Fibroblast of skin of left quadriceps (primary cell): Measurements from ENCODE around the gene SGO2.
"Not testable (repeated sequence)": the region's sequence is repeated elsewhere in the genome, so short reads cannot be mapped to it uniquely, and the experiment has no call there.

Experiments used
- DNase-seq, 2 experiments: peaks; one replicate each; pipeline ENCODE4 v3.0.0-alpha.2; 2013; ENCODE audit warnings: low read depth in 2 of 2

Gene SGO2

DNA sequence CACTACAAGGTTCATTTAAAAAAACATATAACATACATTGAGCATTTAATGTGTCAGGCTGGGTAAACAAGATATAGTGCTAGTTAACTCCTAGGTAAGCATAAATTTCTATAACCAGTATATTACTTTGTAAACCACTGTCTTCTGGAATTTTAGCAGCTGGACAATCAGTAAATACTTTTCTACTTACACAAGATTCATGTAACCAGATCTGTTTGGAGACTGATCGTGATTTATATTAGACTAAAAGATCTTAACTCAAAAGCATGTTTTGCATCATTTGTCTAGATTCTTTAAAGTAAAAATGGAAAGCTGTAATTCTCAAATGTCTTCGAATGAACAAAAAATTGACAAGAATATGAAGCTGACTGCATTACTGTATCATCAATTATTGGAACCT is 941 bp upstream of the SGO2 start:
- no peak for DNase-seq

DNA sequence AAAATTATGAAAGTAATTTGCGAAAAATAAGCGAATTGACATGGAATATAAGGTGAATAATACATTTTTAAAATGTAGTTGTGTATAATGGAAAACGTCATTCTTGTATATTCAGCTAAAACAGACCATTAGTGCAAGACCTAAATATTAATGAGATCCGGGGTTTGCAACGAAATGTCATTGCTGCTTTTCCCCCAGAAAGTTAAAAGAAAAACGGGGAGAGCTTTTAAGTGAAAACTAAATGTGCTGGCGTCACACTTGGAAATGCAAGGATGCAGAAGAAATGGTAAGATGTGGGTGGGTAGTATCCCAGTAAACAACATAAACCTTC is 491 bp upstream of the SGO2 start:
- DNase-seq: no peak

DNA sequence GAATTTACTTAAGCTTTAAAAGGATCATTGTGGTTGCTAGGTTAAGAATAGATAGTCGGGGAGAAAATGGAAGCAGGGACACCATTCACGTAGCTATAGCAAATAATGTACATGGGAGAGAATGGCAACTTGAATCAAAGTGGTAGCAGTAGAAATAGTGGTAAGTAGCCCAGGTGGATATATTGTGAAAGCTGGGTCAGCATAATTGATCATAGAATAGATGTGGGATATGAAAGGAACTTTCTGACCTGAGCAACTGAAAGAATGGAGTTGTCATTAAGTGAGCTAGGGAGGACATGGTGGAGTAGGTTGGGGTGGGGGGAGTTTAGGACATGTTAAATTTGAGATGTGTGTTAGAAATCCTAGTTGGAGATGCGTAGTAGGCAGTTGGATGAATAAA is 2.2 kb downstream of the SGO2 start:
- no peak for DNase-seq

DNA sequence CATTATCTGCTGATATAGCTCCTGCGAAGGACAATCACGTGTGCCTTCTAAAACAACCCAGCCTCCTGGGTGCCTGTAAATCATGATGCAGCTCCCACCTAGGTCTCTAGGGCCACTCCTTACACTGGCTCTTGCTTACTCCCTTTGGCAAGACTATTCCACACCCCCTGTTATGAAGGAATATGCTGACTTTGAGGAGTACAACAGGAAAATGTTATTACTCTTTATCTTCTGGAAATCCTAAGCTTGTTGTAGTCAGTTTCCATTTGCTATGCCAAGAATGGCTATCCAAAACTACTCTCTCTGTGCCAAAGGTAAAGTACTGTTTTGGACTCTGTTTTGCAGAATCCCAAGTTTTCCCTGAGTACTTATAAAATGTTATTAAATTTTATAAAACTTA is 7.7 kb downstream of the SGO2 start:
- no peak for DNase-seq

DNA sequence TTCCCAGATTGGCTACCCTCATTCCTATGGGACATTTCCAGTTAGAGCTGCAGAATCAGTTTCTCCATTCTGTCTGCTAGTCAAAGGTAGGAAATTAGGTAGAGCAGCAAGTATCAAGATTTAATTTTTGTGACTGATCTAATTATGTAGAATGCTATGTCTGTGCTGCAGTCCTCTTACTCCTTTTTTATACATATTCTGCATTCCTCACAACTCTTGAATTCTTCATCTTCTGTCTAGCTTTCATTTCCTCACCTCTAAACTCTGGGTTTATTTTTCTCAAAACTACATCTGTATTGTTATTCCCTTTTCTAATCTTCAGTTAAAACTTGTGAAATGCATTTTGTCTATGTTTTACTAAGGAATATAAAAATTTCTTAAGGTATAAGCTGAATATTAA is 8.6 kb downstream of the SGO2 start:
- DNase-seq: no peak

DNA sequence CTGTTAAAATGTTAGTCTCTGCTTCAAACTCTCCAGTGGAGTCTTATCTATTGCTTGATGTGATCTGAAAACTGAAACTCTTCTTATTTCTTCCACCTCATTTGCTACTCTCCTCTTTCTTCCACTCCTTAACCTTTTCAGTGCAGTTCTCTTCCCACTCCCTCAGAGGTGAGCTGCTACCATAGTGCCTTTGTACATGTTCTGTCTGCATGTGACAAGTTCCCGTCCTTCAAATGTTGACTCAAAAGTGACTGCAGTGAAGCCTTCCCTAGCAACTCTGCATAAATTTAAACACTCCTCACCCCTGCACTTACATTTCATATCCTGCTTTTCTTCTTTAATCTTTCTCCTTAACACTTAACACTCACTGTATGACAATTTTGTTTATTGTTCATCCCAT is 12.1 kb downstream of the SGO2 start:
- DNase-seq: no peak

DNA sequence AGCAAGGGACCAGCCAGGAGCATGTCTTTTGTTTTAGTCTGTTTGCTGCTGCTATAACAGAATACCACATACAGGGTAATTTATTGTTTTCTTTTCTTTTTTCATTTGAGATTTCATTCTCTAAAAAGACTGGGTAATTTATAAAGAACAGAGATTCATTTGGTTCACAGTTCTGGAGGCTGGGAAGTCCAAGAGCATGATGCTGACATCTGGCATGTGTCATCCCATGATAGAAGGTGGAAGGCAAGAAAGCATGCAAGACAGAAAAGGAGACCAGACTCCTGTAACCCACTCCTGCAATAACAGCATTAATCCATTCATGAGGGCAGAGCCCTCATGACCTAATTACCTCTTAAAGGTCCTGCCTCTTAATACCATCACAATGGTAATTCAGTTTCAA is 14.8 kb downstream of the SGO2 start:
- no peak for DNase-seq

DNA sequence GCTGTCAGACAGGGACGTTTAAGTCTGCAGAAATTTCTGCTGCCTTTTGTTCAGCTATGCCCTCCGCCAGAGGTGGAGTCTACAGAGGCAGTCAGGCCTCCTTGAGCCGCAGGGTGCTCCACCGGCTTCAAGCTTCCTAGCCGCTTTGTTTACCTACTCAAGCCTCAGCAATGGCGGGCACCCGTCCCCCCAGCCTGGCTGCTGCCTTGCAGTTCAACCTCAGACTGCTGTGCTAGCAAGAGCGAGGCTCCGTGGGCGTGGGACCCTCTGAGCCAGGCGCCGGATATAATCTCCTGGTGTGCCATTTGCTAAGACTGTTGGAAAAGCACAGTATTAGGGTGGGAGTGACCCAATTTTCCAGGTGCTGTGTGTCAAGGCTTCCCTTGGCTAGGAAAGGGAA is 40.6 kb downstream of the SGO2 start:
- DNase-seq: not testable (repeated sequence)

DNA sequence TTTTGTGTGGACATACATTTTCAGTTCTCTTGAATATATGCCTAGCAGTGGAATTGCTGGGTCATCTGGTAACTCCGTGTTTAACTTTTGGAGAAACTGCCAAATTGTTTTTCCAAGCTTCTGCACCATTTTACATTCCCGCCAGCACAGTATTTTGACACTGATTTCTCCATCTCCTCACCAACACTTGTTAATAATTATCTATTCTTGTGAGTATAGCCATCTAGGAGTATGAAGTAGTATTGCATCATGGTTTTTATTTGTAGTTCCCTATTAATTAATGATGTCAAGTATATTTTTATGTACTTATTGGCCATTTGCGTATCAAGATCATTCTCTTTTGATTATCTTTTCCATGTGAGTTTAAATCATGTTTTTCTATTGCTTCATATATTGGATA is 41.9 kb downstream of the SGO2 start:
- DNase-seq: no peak

DNA sequence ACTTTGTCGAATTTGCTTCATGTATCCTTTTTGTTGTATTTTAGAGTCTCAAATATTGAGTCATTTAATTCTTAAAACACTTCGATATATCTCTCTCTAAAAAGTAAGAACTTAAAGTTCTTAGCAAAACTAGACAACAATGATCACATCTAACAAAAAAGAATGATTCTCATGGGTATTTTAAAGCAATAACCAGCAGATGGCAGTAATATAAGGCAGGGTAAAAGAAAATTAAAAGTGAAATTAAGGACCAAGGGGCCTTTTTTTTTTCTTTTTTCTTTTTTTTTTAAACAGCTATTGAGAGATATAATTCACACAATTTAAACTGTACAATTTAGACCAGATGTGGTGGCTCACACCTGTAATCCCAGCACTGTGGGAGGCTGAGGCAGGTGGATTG is 50.0 kb downstream of the SGO2 start:
- no peak for DNase-seq

DNA sequence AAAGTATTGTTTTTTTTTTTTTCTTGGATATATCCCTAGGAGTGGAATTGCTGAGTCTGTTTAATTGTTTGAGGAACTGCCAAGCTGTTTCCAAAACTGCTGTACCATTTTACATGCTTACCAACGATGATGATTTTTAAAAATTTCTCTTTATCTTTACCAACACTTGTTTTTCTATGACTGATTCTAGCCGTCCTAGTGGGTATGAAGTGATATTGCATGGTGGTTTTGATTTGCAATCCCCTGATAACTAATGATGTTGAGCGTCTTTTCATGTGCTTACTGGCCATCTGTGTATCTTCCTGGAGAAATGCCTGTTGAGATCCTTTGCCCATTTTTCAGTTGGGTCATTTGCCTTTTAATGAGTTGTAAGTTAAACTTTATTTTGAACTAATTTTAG is 51.0 kb downstream of the SGO2 start:
- no peak for DNase-seq

DNA sequence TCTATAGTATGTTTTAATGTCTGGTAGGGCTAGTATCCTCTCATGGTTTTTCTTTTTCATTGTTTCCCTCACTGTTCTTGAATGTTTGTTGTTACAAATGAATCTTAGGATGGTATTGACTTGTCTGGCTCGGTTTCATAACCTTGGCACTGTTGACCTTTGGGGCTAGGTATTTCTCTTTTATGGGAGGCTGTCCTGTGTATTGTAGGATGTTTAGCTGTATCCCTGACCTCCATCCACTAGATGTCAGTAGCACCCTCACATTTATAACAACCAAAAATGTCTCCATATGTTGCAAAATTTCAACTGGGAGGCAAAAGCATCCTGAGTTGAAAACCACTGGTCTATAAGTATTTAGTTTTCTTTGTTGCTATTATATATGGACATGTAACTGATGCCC is 52.8 kb downstream of the SGO2 start:
- no peak for DNase-seq

DNA sequence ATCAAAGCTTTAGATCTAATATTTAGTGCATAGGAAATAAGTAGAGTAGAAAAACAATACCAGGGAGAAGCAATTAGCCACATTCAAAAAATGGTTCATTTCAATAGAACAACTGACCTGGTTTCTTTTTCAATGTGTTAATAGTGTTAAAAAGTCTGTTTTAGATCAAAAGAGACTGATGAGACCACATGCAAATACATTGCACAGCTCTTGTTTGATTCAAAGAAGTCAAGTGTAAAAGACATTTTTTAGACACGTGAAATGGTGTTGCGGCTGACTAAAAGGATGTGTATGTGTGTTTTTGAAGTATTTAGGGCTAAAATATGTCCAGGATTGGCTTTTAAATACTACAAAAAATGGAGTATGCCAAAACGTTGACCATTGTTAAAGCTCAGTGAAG is 58.6 kb downstream of the SGO2 start:
- DNase-seq: no peak

DNA sequence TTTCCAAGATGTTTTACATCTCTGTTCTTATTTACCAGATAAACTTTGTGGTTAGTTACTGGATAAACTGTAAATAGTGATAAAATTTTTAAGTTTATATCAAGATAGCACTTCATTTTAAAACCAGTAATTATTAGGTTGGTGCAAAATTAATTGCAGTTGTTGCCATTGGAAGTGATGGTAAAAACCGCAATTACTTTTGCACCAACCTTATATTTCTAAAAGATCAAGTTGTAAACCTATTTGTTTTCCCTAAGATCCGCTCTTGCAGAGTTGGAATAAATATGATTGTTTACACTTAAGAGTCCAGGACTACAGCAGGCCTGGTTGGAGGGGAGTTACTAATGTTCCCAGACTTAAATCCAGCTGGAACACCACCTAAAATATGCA is 59.3 kb downstream of the SGO2 start:
- no peak for DNase-seq

DNA sequence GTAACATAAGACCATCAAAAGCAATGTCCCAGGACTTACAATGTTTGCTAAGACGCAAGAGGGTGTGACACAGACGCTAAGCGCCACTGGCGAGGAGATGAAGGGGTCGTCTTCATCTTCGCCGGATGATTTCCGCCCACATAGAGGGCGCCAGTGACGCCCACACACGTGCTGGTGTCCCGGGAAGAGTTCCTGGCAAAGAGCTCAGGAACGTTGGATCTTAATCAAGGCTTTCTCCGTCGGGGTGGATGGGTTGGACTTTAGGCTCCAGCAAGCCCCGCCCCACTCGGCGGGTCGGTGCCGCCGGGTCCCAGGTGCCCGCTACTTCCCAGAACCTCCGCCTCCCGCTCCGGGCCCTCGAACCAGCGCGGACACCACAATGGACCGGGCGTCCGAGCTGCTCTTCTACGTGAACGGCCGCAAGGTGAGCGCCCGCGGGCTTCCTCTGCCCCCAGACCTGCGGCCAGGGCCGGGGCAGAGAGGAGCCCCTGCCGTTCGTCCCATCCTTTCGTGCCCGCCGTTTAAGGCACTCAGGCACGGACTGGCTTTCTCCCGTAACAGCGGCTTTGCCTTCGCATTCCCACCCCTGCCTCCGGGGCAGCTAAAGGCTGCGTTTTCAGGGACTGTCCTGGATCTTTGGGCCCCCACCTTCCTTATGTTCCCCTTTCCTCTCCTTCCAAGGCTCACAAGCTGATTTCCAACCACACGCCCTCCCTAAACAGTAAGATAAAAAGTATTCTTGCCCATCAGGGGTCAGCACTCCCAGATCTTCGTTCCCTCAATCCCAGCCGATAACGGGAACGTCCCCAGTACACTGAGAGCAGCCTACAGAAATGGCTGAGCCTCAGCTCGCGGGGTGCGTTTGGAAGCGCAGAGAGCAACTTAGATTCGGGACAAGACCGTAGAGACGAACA is 60.0 kb downstream of the SGO2 start, which contains the start of gene AOX1:
TSS of gene AOX1 (plus strand) at position 285 of the 914 bp plus-strand sequence. CDS start at position 380, 95 bp downstream.
- DNase-seq: no peak

DNA sequence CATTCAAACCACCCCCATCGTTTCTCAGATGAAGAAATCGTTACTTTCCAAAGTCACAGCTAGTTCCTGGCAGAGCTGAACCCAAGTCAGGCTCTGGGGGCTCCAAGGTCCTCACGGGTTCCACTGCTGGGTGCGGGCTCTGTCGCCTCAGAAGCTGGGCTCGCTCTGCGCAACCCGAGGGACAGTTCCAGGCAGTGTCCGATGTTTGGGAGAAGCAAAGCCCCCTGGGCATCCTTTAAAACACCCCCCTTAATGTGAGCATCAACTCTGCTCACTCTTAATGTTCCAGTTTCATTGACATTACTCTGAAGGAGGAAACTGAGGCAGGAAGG is 60.6 kb downstream of the SGO2 start:
- DNase-seq: no peak

DNA sequence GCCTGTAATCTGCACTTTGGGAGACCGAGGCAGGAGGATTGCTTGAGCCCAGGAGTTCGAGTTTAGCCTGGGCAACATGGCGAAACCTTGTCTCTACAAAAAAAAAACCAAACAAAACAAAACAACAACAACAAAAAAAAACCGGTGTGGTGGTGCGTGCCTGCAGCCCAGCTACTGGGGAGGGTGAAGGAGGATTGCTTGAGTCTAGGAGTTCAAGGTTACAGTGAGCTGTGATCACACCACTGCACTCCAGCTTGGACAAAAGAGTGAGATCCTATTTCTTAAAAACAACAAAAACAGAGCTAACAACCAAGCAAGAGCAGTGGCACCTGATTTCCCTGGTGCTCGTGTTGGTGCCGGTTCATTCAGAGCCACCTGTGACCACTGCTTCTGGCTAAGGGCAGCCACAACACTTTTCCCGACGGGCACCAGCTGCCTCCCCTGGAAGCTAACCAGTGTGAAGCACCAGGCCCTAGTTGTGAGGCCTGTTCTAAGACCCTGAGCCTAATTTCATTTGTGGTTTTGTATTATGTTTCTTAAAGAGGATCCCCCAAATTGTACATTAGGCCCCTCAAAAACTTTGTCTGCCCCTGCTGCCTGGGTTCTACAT is 61.1 kb downstream of the SGO2 start:
- DNase-seq: no peak

DNA sequence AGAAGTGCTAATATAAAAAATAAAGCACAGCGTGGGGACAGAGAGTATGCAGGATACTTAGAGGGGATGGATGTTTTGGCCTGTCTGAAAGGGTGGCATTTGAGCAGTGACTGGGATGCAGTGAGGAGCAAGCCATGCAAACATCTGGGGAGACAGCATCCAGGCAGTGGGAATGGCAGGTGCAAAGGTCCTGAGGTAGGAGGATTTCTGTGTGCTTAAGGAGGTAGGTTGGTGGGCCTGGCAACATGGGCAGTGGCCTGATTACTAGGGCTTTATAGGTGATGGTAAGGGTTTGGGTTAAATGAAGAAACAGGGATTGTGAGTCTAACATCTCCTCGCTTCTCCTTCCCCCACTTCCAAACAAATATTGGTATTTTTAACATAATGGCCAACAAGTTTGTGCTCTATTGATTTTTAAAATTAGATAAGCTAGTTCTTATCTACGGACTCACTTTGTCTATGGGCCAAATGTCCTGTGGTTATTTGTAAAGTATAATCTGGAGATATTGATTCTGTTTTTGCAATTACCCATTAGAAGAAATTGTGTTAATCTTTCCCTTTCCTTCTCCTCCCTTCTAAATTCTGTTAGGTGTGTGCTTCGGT is 62.2 kb downstream of the SGO2 start:
- DNase-seq: no peak

DNA sequence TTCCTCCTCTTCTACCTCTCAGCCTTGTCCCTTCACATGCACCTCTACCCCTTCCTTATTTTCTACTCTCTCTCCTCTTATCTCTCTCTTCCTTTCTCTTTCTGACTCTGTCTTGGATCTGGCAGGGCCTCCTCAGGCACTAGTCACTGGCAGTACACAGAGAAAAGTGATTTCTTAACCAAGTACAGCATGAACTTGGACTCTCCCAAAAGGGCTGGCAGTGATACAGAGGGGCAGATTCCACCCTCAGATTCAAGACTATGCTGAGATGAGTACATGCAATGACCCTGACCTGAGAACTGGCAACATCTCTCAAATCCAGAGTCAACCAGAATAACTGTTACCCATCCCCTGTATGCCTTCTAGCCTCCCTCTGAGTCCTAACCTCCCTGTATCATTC is 64.1 kb downstream of the SGO2 start:
- no peak for DNase-seq

DNA sequence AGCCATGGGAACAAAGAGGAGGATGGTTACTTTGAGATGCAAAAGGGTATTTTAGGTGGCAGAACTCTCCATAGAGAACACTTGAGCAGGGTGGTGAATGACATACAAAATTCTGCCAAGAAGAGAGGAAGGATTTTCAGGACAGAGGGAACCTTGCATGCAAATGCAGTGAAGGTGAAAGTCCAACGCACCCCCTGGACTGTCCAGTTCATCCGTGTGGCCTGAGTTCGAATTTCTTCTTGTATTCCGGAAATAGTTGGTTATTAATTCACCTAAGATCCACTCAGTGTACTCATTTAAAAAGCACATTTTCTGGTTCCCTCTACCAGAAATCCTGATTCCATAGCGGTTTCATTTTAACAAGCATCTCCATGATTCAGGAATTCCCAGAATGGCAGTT is 65.3 kb downstream of the SGO2 start:
- no peak for DNase-seq

DNA sequence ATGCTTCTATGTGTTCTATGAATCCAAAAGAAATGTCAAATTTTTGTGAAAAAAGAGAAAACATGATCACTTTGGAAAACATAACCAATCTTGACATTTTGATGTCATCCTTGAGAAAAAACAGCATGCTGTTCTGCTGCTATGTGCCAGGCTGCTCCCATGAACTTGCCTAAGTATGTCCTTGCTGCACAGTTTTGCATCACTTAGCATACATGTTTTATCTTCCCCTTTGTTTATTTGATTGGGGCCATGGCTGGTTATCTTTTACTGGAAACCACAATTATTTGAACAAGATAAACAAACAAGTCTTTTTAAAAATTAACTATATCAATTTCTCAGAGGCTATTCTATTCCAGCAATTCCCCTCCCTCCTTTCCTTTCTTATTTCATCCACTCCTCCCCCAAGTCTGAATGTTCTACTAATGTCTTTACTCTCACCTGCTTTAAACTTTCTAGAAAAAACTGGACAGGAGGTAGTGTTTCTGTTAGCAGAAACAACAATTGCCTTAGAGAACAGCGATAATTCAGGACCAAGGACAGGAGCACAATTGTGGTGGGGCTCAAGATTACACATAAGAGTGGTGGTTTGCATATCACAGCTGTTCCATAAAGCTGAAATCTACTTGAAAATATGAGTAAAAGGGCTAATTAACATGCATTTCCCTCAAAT is 66.5 kb downstream of the SGO2 start:
- DNase-seq: no peak

DNA sequence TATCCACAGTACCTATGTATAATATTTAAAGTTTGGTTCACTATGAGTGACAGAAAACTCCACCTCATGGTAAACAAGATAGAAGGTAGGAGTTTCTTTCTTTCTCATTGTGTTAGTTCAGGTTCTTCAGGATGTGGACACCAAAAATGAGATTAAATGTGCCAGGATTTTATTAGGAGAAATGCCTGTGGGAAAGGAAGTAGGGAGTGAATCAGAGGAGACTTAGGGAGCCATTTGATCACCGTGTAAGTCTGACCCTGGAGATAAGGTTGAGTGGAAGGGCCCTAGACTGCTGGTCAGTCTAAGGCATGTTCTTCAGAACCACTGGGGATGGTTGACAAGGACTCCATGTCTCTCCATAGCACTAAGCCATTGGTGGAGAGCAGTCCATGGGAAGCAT is 67.9 kb downstream of the SGO2 start:
- DNase-seq: no peak

DNA sequence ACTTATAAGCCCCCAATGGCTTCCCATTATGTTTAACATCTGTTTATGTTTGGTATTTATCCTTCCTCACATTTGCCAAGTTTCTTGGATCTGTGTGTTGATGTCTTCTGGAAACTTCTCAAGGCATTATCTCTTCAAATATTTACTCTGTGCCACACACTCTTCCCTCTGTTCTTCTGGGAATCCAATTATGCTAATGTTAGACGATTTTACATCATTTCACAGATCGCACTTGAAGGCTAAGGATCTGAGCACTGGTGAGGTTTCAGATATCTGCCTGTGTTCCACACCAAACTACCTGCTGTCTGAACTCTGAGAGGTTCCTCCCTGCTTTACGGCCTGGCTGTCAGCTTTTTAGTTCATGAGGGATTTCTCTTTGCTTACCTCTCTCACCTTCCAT is 69.9 kb downstream of the SGO2 start:
- DNase-seq: no peak
